Measurements from ENCODE around the gene FAM234A. TPM values are rescaled to one million over a fixed set of nuclear protein-coding genes. Genes with fewer than 3 reads are reported as not detected.

The FAM234A gene
- total RNA-seq, 1 experiment from 2014 or later: 121 TPM

DNA sequence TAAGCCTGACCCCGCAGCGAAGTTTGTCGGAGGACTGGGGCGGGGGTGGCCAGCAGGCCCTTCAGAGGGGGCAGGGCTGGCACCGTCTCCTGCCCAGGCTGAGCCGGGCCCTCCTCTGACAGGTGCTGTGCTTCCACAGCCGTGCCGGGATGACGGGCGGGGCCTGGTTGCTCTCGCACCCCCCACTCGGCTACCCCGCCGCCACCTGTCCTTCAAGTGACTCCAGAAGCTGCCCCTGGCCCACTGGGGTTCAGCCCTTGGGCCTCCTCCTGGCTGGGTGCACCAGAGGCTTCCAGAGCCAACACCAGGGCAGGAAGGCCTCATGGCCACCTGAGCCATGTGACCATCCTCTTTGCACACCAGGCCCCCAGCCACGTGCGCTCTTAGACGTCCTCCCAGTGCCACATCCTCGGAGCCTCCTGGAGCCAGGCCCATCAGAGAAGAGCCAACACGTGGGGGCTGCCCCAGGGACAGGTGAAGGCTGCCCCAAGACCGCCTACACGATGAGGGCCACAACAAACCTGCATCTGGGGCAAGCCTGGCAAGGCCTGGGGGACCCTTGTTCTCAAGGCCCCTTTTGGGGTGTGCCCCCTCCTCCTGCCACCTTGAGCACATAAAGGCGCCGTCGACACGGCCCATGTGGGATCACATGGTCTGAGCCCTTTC lies 55.5 kb downstream of the FAM234A start:
- intact Hi-C loops (cut with micrococcal nuclease; ENCODE audit: unreplicated experiment): no loop called here
- no peak for TF ChIP-seq TCF7L2 (IDR thresholded peaks at IDR 0.05; ENCODE audit: low read depth, low read length)
- no peak for TF ChIP-seq POLR2AphosphoS5 (IDR thresholded peaks at IDR 0.05; ENCODE audit: low read depth, low read length)
- TF ChIP-seq SIN3A (IDR thresholded peaks at IDR 0.05; ENCODE audit: borderline replicate concordance, insufficient read depth, low read depth, low read length): no peak
- TF ChIP-seq, protein P1, sequence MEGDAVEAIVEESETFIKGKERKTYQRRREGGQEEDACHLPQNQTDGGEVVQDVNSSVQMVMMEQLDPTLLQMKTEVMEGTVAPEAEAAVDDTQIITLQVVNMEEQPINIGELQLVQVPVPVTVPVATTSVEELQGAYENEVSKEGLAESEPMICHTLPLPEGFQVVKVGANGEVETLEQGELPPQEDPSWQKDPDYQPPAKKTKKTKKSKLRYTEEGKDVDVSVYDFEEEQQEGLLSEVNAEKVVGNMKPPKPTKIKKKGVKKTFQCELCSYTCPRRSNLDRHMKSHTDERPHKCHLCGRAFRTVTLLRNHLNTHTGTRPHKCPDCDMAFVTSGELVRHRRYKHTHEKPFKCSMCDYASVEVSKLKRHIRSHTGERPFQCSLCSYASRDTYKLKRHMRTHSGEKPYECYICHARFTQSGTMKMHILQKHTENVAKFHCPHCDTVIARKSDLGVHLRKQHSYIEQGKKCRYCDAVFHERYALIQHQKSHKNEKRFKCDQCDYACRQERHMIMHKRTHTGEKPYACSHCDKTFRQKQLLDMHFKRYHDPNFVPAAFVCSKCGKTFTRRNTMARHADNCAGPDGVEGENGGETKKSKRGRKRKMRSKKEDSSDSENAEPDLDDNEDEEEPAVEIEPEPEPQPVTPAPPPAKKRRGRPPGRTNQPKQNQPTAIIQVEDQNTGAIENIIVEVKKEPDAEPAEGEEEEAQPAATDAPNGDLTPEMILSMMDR (IDR thresholded peaks at IDR 0.05): no peak
- TF ChIP-seq, protein P2, sequence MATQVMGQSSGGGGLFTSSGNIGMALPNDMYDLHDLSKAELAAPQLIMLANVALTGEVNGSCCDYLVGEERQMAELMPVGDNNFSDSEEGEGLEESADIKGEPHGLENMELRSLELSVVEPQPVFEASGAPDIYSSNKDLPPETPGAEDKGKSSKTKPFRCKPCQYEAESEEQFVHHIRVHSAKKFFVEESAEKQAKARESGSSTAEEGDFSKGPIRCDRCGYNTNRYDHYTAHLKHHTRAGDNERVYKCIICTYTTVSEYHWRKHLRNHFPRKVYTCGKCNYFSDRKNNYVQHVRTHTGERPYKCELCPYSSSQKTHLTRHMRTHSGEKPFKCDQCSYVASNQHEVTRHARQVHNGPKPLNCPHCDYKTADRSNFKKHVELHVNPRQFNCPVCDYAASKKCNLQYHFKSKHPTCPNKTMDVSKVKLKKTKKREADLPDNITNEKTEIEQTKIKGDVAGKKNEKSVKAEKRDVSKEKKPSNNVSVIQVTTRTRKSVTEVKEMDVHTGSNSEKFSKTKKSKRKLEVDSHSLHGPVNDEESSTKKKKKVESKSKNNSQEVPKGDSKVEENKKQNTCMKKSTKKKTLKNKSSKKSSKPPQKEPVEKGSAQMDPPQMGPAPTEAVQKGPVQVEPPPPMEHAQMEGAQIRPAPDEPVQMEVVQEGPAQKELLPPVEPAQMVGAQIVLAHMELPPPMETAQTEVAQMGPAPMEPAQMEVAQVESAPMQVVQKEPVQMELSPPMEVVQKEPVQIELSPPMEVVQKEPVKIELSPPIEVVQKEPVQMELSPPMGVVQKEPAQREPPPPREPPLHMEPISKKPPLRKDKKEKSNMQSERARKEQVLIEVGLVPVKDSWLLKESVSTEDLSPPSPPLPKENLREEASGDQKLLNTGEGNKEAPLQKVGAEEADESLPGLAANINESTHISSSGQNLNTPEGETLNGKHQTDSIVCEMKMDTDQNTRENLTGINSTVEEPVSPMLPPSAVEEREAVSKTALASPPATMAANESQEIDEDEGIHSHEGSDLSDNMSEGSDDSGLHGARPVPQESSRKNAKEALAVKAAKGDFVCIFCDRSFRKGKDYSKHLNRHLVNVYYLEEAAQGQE (IDR thresholded peaks at IDR 0.05; ENCODE audit: insufficient read depth in 1 of 2, low read depth in 2 of 2, low read length in 1 of 2): no peak
- in situ Hi-C loops (cut with HindIII; ENCODE audit: low pct_unique_long_range_greater_than_20kb, low sequenced_read_pairs): no loop called here
- DNase-seq (ENCODE audit: low read depth, low spot score) (no peak), ATAC-seq (no peak)
- Histone ChIP-seq H3K27me3 (ENCODE audit: control insufficient read depth, insufficient read depth, low read length) (no peaks in the 10 kb centered on the region), H3K36me3 (ENCODE audit: control insufficient read depth, insufficient read depth, low read length) (no peaks in the 10 kb centered on the region), H3K4me3 (ENCODE audit: low read depth in 2 of 2, low read length in 2 of 2) (no peak overlapping the region), H3K27ac (ENCODE audit: low read length) (no peak overlapping the region), H3K9me3 (ENCODE audit: control insufficient read depth, insufficient read depth, low read depth, low read length) (no peaks in the 10 kb centered on the region), H3K4me1 (ENCODE audit: control insufficient read depth, insufficient read depth, low read length) (no peaks in the 10 kb centered on the region)
- CTCF ChIA-PET: no interaction called here
- BruUV-seq (replicated peaks): no TSS peak
- POLR2A ChIA-PET: no interaction called here

DNA sequence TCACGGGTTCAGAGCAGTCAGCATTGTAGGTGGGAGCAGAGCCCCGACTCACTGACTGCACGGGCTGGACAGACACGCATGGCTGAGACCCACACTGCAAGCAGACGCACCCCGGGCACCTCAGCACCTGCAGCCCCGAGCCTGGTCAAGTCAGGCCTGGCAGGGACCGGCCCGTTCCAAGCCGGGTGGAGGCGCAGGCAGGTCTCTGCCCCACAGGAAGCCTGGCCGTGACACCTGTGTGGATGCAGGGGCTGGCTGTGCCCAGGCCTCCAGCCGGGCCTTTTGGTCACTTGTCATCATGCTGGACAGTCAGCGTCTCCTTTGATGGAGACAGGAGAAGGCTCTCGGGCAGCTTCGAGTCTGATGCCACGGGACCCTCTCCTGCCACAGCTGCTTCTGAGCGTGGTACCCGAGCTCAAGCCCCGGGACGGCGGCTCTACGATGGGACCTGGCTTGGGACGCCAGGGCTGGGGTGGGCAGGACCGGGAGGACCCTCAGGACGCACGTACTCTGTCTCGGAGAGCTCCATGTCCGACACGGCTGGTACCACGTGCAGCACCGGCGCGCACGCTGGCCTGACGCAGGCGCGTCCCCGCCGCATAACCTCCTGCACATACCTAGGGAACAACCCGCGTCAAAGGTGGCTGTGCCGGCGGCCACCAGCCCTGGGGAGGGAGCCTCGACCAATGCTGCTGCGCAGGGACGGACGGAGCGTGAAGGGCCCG lies 56.2 kb downstream of the FAM234A start:
- no peak for TF ChIP-seq SIN3A (IDR thresholded peaks at IDR 0.05; ENCODE audit: borderline replicate concordance, insufficient read depth, low read depth, low read length)
- TF ChIP-seq, protein P1 (IDR thresholded peaks at IDR 0.05): no peak
- TF ChIP-seq TCF7L2 (IDR thresholded peaks at IDR 0.05; ENCODE audit: low read depth, low read length): no peak
- TF ChIP-seq, protein P2 (IDR thresholded peaks at IDR 0.05; ENCODE audit: insufficient read depth in 1 of 2, low read depth in 2 of 2, low read length in 1 of 2): no peak
- no peak for TF ChIP-seq POLR2AphosphoS5 (IDR thresholded peaks at IDR 0.05; ENCODE audit: low read depth, low read length)
- no peaks in the 10 kb centered on the region for H3K4me1 ChIP-seq (ENCODE audit: control insufficient read depth, insufficient read depth, low read length)
- H3K27ac ChIP-seq (ENCODE audit: low read length): no peak overlapping the region
- intact Hi-C loops (cut with micrococcal nuclease; ENCODE audit: unreplicated experiment) (no loop called here), in situ Hi-C loops (cut with HindIII; ENCODE audit: low pct_unique_long_range_greater_than_20kb, low sequenced_read_pairs) (no loop called here)
- peak; percentile 13; the same call in 1 of the 2 replicates for ATAC-seq
- no peak overlapping the region for H3K4me3 ChIP-seq (ENCODE audit: low read depth in 2 of 2, low read length in 2 of 2)
- H3K9me3 ChIP-seq (ENCODE audit: control insufficient read depth, insufficient read depth, low read depth, low read length): no peaks in the 10 kb centered on the region
- H3K36me3 ChIP-seq (ENCODE audit: control insufficient read depth, insufficient read depth, low read length): no peaks in the 10 kb centered on the region
- DNase-seq (ENCODE audit: low read depth, low spot score): no peak
- no TSS peak for BruUV-seq (replicated peaks)
- H3K27me3 ChIP-seq (ENCODE audit: control insufficient read depth, insufficient read depth, low read length): no peaks in the 10 kb centered on the region
- ChIA-PET POLR2A (interaction anchor here (0.5 to 0.6 kb wide), 2 partner anchors 11 to 102 kb away, joined by 3 read pairs; no protein-coding TSS in a partner anchor), CTCF (no interaction called here)
